Measurements from ENCODE around the gene XRN2.

Gene XRN2

DNA sequence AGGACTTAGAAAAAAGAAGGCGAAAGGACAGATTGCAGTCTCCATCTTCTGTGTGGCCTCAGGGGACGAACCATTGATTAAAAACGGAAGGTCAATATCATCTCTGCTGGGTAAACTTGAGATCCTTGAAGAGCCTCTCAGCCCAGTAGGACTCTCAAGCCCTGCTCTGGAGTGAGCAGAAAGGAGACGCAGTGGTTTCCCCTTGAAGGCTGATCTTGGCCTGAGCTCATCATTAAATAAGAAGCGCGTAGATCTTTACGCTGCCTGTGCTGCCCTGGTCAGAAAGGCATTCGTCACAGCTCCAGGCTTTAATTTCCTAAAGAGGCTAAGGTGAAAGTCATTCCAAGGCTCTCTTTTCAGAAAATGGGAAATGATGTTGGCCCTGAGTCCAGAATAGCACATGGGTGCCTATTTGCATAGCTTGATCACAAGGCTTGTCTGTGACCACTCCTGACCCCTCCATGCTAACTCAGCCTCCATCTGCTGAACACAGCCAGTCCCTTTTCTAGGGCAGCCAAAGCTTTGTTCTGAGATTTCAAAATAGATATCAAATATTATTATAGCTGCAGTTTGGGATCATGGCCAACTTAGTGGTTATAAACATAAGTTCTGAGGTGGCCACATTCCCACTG is 29.3 kb upstream of the XRN2 start:
- no peaks in the 10 kb centered on the region for H3K27me3 ChIP-seq (ENCODE audit: insufficient read depth, low read length)
- no peaks in the 10 kb centered on the region for H3K4me1 ChIP-seq (ENCODE audit: insufficient read depth, low read length)
- no peak overlapping the region for H3K9ac ChIP-seq (ENCODE audit: low read depth, low read length)
- no peak overlapping the region for H3K4me3 ChIP-seq (ENCODE audit: low read length)
- no peak overlapping the region for H3K27ac ChIP-seq (ENCODE audit: low read depth, low read length)
- 95% methylated on average over 8 of the region's 8 CpGs for WGBS
- no peaks in the 10 kb centered on the region for H3K9me3 ChIP-seq (ENCODE audit: insufficient read depth, low read depth, low read length)
- no peaks in the 10 kb centered on the region for H3K36me3 ChIP-seq (ENCODE audit: insufficient read depth, low read length)

DNA sequence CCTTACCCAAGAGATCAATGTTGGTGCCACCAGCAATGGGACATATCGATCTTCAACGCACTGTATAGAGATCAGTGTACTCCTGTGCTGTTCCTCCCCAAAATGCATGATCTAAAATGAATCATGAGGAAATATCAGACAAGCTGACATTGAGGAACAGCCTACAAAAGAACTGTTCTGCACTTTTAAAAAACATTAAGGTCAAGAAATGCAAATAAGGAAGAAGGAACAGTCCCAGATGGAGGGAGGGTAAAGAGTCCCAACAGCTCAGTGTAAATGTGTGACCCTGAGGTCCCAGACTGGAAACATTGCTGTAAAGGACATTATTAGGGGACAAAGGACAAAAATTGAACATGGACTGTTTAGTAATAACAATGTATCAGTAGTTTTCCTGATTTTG is 24.3 kb upstream of the XRN2 start:
- no peaks in the 10 kb centered on the region for H3K36me3 ChIP-seq (ENCODE audit: insufficient read depth, low read length)
- H3K27ac ChIP-seq (ENCODE audit: low read depth, low read length) = no peak overlapping the region
- H3K4me1 ChIP-seq (ENCODE audit: insufficient read depth, low read length) = no peaks in the 10 kb centered on the region
- no peaks in the 10 kb centered on the region for H3K27me3 ChIP-seq (ENCODE audit: insufficient read depth, low read length)
- 96% methylated on average over 2 of the region's 2 CpGs for WGBS
- H3K9me3 ChIP-seq (ENCODE audit: insufficient read depth, low read depth, low read length) = no peaks in the 10 kb centered on the region
- no peak overlapping the region for H3K9ac ChIP-seq (ENCODE audit: low read depth, low read length)
- H3K4me3 ChIP-seq (ENCODE audit: low read length) = no peak overlapping the region

DNA sequence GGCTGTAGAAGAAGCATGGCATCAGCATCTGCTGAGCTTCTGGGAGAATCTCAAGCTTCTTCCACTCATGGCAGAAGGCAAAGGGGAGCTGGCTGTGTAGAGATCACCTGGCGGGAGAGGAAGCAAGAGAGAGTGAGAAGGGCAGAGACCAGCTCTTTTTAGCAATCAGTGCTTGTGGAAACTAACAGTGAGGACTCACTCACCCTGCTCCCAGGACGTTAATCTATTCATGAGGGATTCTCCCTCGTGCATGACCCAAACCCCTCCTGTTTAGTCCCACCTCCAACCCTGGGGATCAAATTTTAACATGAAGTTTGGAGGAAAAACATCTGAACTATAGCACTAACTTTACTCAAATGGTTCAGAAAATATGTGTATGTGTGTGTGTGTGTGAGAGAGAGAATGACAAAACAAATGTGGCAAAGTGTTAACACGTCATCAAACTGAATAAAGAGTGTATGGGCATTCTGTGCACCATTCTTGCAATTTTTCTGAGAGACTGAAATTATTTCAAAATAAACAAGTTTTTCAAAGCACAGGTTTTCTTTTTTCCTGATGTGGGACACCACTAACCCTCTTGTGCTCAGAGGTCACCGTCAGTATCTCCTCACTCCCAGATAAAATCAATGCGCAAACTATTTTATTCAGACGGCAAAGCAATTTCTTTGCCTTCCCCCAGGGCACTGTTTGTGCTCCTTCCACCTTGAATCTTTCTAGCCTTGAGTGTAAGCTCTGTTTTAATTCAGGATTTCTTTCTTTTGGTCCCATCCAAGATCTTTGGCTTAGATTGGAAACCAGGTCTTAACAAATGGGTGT is 23.2 kb upstream of the XRN2 start:
- H3K27ac ChIP-seq (ENCODE audit: low read depth, low read length) = no peak overlapping the region
- H3K9me3 ChIP-seq (ENCODE audit: insufficient read depth, low read depth, low read length) = no peaks in the 10 kb centered on the region
- H3K9ac ChIP-seq (ENCODE audit: low read depth, low read length) = no peak overlapping the region
- H3K4me3 ChIP-seq (ENCODE audit: low read length) = no peak overlapping the region
- 86% methylated on average over 7 of the region's 7 CpGs for WGBS
- no peaks in the 10 kb centered on the region for H3K27me3 ChIP-seq (ENCODE audit: insufficient read depth, low read length)
- no peaks in the 10 kb centered on the region for H3K4me1 ChIP-seq (ENCODE audit: insufficient read depth, low read length)
- H3K36me3 ChIP-seq (ENCODE audit: insufficient read depth, low read length) = no peaks in the 10 kb centered on the region

DNA sequence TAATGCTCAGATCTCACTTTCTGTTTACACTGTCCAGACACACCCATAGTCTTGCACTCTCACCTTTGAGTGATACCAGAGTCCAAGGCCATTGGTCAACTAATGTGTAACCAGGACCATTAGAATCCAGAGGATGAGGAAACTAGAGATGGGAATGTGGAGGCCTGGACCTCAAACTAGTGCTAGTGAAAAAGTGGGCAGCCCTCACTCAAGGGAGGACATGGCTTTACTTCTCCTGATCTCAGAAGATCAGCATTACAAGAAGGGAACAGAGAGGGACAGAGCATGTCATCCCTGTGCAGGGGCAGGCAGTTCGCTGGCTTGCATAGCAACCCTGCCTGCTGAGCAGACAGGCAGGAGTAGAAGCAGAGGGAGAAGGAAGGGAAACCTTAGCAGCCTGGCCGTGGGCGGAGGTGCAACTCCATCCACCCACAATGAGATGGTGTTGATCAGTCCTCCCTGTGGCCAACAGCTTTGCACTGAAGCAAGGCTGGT is 22.6 kb upstream of the XRN2 start:
- Histone ChIP-seq H3K4me1 (ENCODE audit: insufficient read depth, low read length) (no peaks in the 10 kb centered on the region), H3K9me3 (ENCODE audit: insufficient read depth, low read depth, low read length) (no peaks in the 10 kb centered on the region), H3K36me3 (ENCODE audit: insufficient read depth, low read length) (no peaks in the 10 kb centered on the region), H3K27me3 (ENCODE audit: insufficient read depth, low read length) (no peaks in the 10 kb centered on the region), H3K27ac (ENCODE audit: low read depth, low read length) (no peak overlapping the region), H3K9ac (ENCODE audit: low read depth, low read length) (no peak overlapping the region), H3K4me3 (ENCODE audit: low read length) (no peak overlapping the region)
- WGBS = 83% methylated on average over 3 of the region's 3 CpGs

DNA sequence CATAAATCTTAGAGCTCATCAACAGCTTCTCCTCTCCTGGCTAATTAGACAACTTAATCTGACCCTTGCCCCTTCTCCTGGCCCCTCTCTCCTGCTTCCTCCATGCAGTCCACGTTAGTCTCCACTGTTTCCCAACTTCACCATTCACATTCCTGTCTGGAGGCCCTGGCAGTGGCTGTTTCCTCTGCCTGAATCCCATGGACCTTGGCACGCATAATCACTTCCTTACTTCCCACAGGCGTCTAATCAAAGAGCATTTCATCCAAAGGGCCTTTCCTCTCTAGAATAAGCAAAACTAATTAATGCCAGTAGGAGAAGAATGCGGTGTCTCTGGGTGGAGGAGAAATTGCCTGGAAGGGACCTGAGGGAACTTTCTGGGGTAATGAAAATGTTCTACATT is 16.4 kb upstream of the XRN2 start:
- Histone ChIP-seq H3K9ac (ENCODE audit: low read depth, low read length) (no peak overlapping the region), H3K9me3 (ENCODE audit: insufficient read depth, low read depth, low read length) (no peaks in the 10 kb centered on the region), H3K27ac (ENCODE audit: low read depth, low read length) (no peak overlapping the region), H3K4me3 (ENCODE audit: low read length) (no peak overlapping the region), H3K27me3 (ENCODE audit: insufficient read depth, low read length) (no peaks in the 10 kb centered on the region), H3K36me3 (ENCODE audit: insufficient read depth, low read length) (no peaks in the 10 kb centered on the region), H3K4me1 (ENCODE audit: insufficient read depth, low read length) (no peaks in the 10 kb centered on the region)
- 87% methylated on average over 4 of the region's 4 CpGs for WGBS

DNA sequence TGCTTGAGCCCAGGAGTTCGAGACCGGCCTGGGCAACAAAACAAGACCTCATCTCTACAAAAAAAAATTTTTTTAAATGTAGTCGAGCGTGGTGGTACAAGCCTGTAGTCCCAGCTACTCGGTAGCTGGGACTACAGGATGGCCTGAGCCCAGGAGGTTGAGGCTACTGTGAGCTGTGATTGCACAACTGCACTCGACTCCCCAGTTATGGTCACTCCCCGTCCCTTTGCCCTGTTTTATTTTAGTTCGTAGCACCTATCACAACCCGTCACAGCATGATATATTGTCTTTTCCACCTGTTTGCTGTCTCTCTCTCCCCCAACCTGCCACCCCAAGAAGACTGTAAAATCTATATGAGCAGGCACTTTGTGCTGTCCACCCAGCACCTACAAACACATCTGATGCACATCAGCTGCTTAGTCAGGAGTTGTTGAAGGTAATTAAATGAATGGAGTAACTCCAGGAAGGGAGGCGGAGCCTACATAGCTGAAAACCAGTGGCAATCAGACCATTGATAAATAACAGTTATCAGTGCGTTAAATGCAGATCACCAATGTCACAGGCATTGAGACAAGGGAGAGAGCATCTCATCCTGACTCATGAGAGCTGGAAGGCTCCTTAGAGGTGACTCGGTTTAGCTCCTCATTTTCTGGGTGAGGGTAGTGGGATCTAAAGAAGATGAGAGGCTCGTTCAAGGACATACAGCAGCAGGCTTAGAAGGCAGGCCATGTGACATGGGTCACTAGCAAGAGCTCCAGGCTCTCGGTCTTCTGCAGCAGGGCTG is 14.4 kb upstream of the XRN2 start:
- Histone ChIP-seq H3K4me3 (ENCODE audit: low read length) (no peak overlapping the region), H3K4me1 (ENCODE audit: insufficient read depth, low read length) (no peaks in the 10 kb centered on the region), H3K9me3 (ENCODE audit: insufficient read depth, low read depth, low read length) (no peaks in the 10 kb centered on the region), H3K36me3 (ENCODE audit: insufficient read depth, low read length) (no peaks in the 10 kb centered on the region), H3K9ac (ENCODE audit: low read depth, low read length) (no peak overlapping the region), H3K27me3 (ENCODE audit: insufficient read depth, low read length) (no peaks in the 10 kb centered on the region), H3K27ac (ENCODE audit: low read depth, low read length) (no peak overlapping the region)
- 93% methylated on average over 14 of the region's 14 CpGs for WGBS

DNA sequence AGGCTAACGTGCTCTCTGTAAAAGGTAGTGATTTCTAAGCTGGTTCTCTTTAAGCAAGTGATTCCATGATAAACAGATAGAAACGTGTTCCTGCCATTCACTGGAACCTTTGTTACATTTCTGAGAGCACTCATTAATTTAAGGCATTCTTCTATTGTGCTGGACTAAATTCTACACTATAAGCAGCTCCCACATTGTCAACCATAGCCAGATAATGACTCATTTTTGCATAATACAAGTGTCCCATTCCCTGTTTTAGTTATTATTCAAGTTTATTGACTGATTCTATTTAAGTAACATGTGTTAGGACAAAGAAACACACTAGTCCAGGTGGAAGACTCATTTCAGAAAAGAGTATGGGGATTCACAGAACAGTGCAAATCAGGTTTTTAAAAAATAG is 13.5 kb upstream of the XRN2 start:
- Histone ChIP-seq H3K9ac (ENCODE audit: low read depth, low read length) (no peak overlapping the region), H3K4me3 (ENCODE audit: low read length) (no peak overlapping the region), H3K9me3 (ENCODE audit: insufficient read depth, low read depth, low read length) (no peaks in the 10 kb centered on the region), H3K36me3 (ENCODE audit: insufficient read depth, low read length) (no peaks in the 10 kb centered on the region), H3K27ac (ENCODE audit: low read depth, low read length) (no peak overlapping the region), H3K27me3 (ENCODE audit: insufficient read depth, low read length) (no peaks in the 10 kb centered on the region), H3K4me1 (ENCODE audit: insufficient read depth, low read length) (no peaks in the 10 kb centered on the region)
- 55% methylated on average over 2 of the region's 2 CpGs for WGBS

DNA sequence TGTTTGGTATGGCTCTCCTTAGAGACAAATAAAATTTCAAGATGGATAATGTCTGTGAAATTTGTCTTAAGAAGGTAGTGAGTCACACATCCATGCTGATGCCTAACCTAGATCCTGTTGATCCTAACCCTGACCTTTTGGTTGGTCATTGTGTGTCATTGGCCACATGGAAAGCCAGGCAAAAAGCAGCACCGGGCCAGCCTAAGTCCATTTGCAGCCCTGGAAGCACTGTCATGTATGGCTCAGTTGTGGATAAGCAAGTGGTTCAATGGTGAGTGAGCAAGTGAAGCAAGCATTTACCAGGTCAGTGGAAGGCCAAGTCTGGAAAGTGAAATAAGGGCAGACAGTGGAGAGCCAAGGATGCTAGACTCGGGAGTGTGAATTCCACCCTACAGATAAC is 12.1 kb upstream of the XRN2 start:
- H3K27me3 ChIP-seq (ENCODE audit: insufficient read depth, low read length) = no peaks in the 10 kb centered on the region
- no peak overlapping the region for H3K9ac ChIP-seq (ENCODE audit: low read depth, low read length)
- H3K9me3 ChIP-seq (ENCODE audit: insufficient read depth, low read depth, low read length) = no peaks in the 10 kb centered on the region
- no peak overlapping the region for H3K4me3 ChIP-seq (ENCODE audit: low read length)
- no peak overlapping the region for H3K27ac ChIP-seq (ENCODE audit: low read depth, low read length)
- H3K36me3 ChIP-seq (ENCODE audit: insufficient read depth, low read length) = no peaks in the 10 kb centered on the region
- WGBS = 88% methylated on average over 1 of the region's 2 CpGs
- no peaks in the 10 kb centered on the region for H3K4me1 ChIP-seq (ENCODE audit: insufficient read depth, low read length)

DNA sequence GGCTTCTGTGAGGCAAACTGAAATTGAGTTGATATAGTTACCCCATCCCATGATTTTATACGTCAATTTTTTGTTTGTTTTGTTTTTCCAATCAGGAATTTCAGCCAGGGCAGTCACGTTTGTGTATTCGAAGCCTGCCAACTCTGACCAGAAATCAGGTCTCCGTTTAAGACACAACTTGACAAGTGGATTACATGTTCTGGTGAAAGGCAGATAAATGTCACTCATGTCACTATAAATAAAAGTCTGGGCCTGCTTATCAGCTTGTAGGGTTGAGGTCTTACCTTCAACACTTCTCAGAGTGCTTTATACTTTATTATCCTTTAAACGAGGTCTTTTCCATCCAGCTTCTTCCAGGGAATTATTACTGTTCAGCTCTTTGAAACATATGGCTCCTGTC is 8.4 kb upstream of the XRN2 start:
- Histone ChIP-seq H3K4me1 (ENCODE audit: insufficient read depth, low read length) (no peaks in the 10 kb centered on the region), H3K9me3 (ENCODE audit: insufficient read depth, low read depth, low read length) (no peaks in the 10 kb centered on the region), H3K9ac (ENCODE audit: low read depth, low read length) (no peak overlapping the region), H3K27ac (ENCODE audit: low read depth, low read length) (no peak overlapping the region), H3K27me3 (ENCODE audit: insufficient read depth, low read length) (no peaks in the 10 kb centered on the region), H3K4me3 (ENCODE audit: low read length) (no peak overlapping the region), H3K36me3 (ENCODE audit: insufficient read depth, low read length) (no peaks in the 10 kb centered on the region)
- WGBS = 86% methylated on average over 5 of the region's 5 CpGs

DNA sequence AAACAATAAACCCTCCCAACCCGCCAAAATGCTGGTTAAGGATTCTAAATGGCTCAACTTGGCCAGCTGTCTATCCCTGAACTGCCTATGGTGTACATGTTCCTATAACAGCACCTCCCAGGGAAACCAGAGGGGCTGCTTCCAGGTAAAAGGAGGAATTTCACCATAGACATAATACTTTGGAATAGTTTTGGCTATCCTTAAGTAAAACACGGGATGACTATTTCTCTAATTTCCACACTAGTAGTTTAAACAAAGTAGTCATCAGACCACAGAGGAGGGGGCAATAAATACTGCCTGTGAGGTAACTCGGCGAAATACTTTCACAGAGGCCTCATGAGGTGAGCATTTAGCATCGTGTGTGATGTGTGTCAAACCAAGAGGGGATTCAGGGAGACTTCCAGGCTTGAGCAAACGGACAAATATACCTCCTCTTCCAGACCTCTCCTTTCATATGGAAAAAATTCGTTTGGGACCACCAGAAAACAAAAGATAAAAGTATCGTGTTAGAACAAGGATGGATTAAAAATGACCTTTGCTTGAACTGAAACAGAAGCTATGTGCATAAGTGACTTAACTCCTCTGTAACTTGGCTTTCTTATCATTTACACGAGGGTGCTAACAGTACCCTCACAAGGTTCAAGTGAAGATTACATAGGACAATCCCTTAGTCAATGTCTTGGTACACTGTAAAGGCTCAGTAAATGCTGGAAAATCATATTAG is 1.0 kb upstream of the XRN2 start:
- H3K4me1 ChIP-seq (ENCODE audit: insufficient read depth, low read length) = peaks cover 6% of the 10 kb centered on the region; the same call in 1 of the 2 replicates
- H3K27me3 ChIP-seq (ENCODE audit: insufficient read depth, low read length) = no peaks in the 10 kb centered on the region
- WGBS = 63% methylated on average over 7 of the region's 9 CpGs
- H3K9me3 ChIP-seq (ENCODE audit: insufficient read depth, low read depth, low read length) = no peaks in the 10 kb centered on the region
- H3K27ac ChIP-seq (ENCODE audit: low read depth, low read length) = peak overlapping the region; percentile 98
- peak overlapping the region; percentile 95 for H3K4me3 ChIP-seq (ENCODE audit: low read length)
- H3K9ac ChIP-seq (ENCODE audit: low read depth, low read length) = peak overlapping the region; percentile 99
- no peaks in the 10 kb centered on the region; the same call in 1 of the 2 replicates for H3K36me3 ChIP-seq (ENCODE audit: insufficient read depth, low read length)

Data from HUES64 (cell line).